Fibroblast of lung (primary cell): ENCODE data around the gene FEZF2.

Source experiments
- CTCF ChIP-seq, 2 donors: IDR thresholded peaks in 1 of 2; conservative IDR thresholded peaks in 1 of 2; 1 replicate in 1 of 2; 2 replicates in 1 of 2; pipeline ENCODE4 v1.5.1; 2011 to 2012; ENCODE audit warnings: low read length in 2 of 2, control low read depth in 1 of 2, inconsistent platforms in 1 of 2, low read depth in 1 of 2, mild to moderate bottlenecking in 1 of 2
- EZH2 ChIP-seq: IDR thresholded peaks from 2 replicates; pipeline ENCODE4 v1.5.1; 2012; ENCODE audit warnings: low read length, control low read depth, mild to moderate bottlenecking; ENCODE audit errors: missing control alignments

- no peak for TF ChIP-seq CTCF (conservative IDR thresholded peaks at IDR 0.05 in 1 of 2, IDR thresholded peaks at IDR 0.05 in 1 of 2; ENCODE audit: low read depth in 1 of 2, low read length in 2 of 2)
- TF ChIP-seq EZH2, result peak; percentile 74
These were observed 5.0 kb upstream of the FEZF2 start for GRCh38 chr3:62378311-62378789.
